Mucosa of rectum (tissue), 2 donors: ENCODE measurements around the gene SPIB.

Source experiments
- H3K27ac ChIP-seq, 2 donors: one replicate each; pipeline ENCODE4 v1.7.0; 2013; ENCODE audit warnings: inconsistent platforms in 2 of 2, low read depth in 2 of 2, low read length in 2 of 2
- H3K27me3 ChIP-seq, 2 donors: one replicate each; pipeline ENCODE4 v1.7.0; 2013; ENCODE audit warnings: low read length in 2 of 2; ENCODE audit not compliant: control insufficient read depth in 2 of 2, insufficient read depth in 2 of 2
- H3K36me3 ChIP-seq, 2 donors: one replicate each; pipeline ENCODE4 v1.7.0; 2013; ENCODE audit warnings: low read length in 2 of 2; ENCODE audit not compliant: control insufficient read depth in 2 of 2, insufficient read depth in 2 of 2
- H3K4me1 ChIP-seq, 2 donors: one replicate each; pipeline ENCODE4 v1.7.0; 2013; ENCODE audit warnings: low read length in 2 of 2, mild to moderate bottlenecking in 1 of 2; ENCODE audit not compliant: control insufficient read depth in 2 of 2, insufficient read depth in 2 of 2
- H3K4me3 ChIP-seq, 2 donors: one replicate each; pipeline ENCODE4 v1.7.0; 2013; ENCODE audit warnings: low read length in 2 of 2
- H3K9ac ChIP-seq, 2 donors: one replicate each; pipeline ENCODE4 v1.7.0; 2013; ENCODE audit warnings: low read length in 2 of 2, low read depth in 1 of 2, mild to moderate bottlenecking in 1 of 2
- H3K9me3 ChIP-seq, 2 donors: one replicate each; pipeline ENCODE4 v1.7.0; 2013; ENCODE audit warnings: low read length in 2 of 2; ENCODE audit not compliant: control insufficient read depth in 2 of 2
- donor health status: healthy.
- donor health status: Normal muscosa, but diverticular disease.

The SPIB gene

GRCh38 chr19:50418176-50419021 is at the start of gene SPIB:
Gene SPIB (plus strand): TSS chr19:50418938. CDS start chr19:50418963, 25 bp downstream.
- Histone ChIP-seq H3K27me3 (peaks cover 7 to 23% of the 10 kb centered on the region in 2 donors), H3K9ac (peak within 1 kb of the TSS; percentile 8 to 48), H3K27ac (peak within 1 kb of the TSS; percentile 32 to 37), H3K9me3 (no peaks in the 10 kb centered on the region), H3K4me3 (peak within 1 kb of the TSS; percentile 28 to 65), H3K36me3 (no peaks in the 10 kb centered on the region), H3K4me1 (peaks cover 0 to 10% of the 10 kb centered on the region in 2 donors)

- Histone ChIP-seq H3K9ac (no peak overlapping the region), H3K27ac (no peak overlapping the region), H3K36me3 (no peaks in the 10 kb centered on the region), H3K4me1 (peaks cover 0 to 9% of the 10 kb centered on the region in 2 donors), H3K4me3 (no peak overlapping the region), H3K9me3 (no peaks in the 10 kb centered on the region), H3K27me3 (no peaks in the 10 kb centered on the region)
Observed at GRCh38 chr19:50371914-50372475, 46.7 kb upstream of the SPIB start.

- no peaks in the 10 kb centered on the region for H3K9me3 ChIP-seq
- H3K27ac ChIP-seq, result peak within 1 kb of the TSS; percentile 97 to 99
- H3K4me1 ChIP-seq, result peaks cover 0 to 4% of the 10 kb centered on the region in 2 donors
- peak within 1 kb of the TSS; percentile 89 to 94 for H3K4me3 ChIP-seq
- peaks cover 40 to 41% of the 10 kb centered on the region in 2 donors for H3K36me3 ChIP-seq
- H3K9ac ChIP-seq, result peak within 1 kb of the TSS; percentile 86 to 87
- H3K27me3 ChIP-seq, result no peaks in the 10 kb centered on the region
Observed at GRCh38 chr19:50376166-50377050, 42.3 kb upstream of the SPIB start, which contains the start of gene NR1H2. Gene NR1H2 (plus strand): TSS chr19:50376457. CDS start chr19:50377606, 1,149 bp downstream.

- Histone ChIP-seq H3K4me1 (peaks cover 0 to 4% of the 10 kb centered on the region in 2 donors), H3K27me3 (no peaks in the 10 kb centered on the region), H3K36me3 (peaks cover 45 to 47% of the 10 kb centered on the region in 2 donors), H3K9ac (no peak overlapping the region), H3K4me3 (no peak overlapping the region), H3K27ac (no peak overlapping the region), H3K9me3 (no peaks in the 10 kb centered on the region)
Observed at GRCh38 chr19:50377051-50377461, 41.7 kb upstream of the SPIB start.

GRCh38 chr19:50377517-50377916 is 41.2 kb upstream of the SPIB start:
- no peak overlapping the region for H3K4me3 ChIP-seq
- H3K9me3 ChIP-seq, result no peaks in the 10 kb centered on the region
- no peak overlapping the region for H3K9ac ChIP-seq
- H3K4me1 ChIP-seq, result peaks cover 0 to 4% of the 10 kb centered on the region in 2 donors
- no peak overlapping the region for H3K27ac ChIP-seq
- peaks cover 48 to 51% of the 10 kb centered on the region in 2 donors for H3K36me3 ChIP-seq
- no peaks in the 10 kb centered on the region for H3K27me3 ChIP-seq

- Histone ChIP-seq H3K27me3 (no peaks in the 10 kb centered on the region), H3K27ac (no peak overlapping the region), H3K9ac (no peak overlapping the region), H3K36me3 (peaks cover 49 to 52% of the 10 kb centered on the region in 2 donors), H3K4me1 (peaks cover 1 to 5% of the 10 kb centered on the region in 2 donors), H3K9me3 (no peaks in the 10 kb centered on the region), H3K4me3 (no peak overlapping the region)
Observed at GRCh38 chr19:50378169-50378862, 40.4 kb upstream of the SPIB start.

- Histone ChIP-seq H3K36me3 (peaks cover 49 to 52% of the 10 kb centered on the region in 2 donors), H3K9ac (no peak overlapping the region), H3K27ac (no peak overlapping the region), H3K4me3 (no peak overlapping the region), H3K9me3 (no peaks in the 10 kb centered on the region), H3K4me1 (peaks cover 6 to 10% of the 10 kb centered on the region in 2 donors), H3K27me3 (no peaks in the 10 kb centered on the region)
Observed at GRCh38 chr19:50378863-50379236, 39.9 kb upstream of the SPIB start.

- Histone ChIP-seq H3K9ac (no peak overlapping the region), H3K36me3 (peaks cover 49 to 52% of the 10 kb centered on the region in 2 donors), H3K4me3 (no peak overlapping the region), H3K27me3 (no peaks in the 10 kb centered on the region), H3K27ac (no peak overlapping the region), H3K9me3 (no peaks in the 10 kb centered on the region), H3K4me1 (peaks cover 7 to 14% of the 10 kb centered on the region in 2 donors)
Observed at GRCh38 chr19:50379602-50380001, 39.1 kb upstream of the SPIB start.

GRCh38 chr19:50380137-50380536 is 38.6 kb upstream of the SPIB start:
- H3K27ac ChIP-seq, result no peak overlapping the region
- H3K36me3 ChIP-seq, result peaks cover 49 to 52% of the 10 kb centered on the region in 2 donors
- peaks cover 12 to 19% of the 10 kb centered on the region in 2 donors for H3K4me1 ChIP-seq
- H3K9me3 ChIP-seq, result no peaks in the 10 kb centered on the region
- H3K4me3 ChIP-seq, result no peak overlapping the region
- H3K9ac ChIP-seq, result no peak overlapping the region
- H3K27me3 ChIP-seq, result no peaks in the 10 kb centered on the region
